Measurements from ENCODE around the gene ANO7. TPM values are rescaled to one million over a fixed set of nuclear protein-coding genes. Genes with fewer than 3 reads are reported as not detected.

ANO7 gene
- total RNA-seq, 1 experiment from 2014 or later: 0.84 TPM

DNA sequence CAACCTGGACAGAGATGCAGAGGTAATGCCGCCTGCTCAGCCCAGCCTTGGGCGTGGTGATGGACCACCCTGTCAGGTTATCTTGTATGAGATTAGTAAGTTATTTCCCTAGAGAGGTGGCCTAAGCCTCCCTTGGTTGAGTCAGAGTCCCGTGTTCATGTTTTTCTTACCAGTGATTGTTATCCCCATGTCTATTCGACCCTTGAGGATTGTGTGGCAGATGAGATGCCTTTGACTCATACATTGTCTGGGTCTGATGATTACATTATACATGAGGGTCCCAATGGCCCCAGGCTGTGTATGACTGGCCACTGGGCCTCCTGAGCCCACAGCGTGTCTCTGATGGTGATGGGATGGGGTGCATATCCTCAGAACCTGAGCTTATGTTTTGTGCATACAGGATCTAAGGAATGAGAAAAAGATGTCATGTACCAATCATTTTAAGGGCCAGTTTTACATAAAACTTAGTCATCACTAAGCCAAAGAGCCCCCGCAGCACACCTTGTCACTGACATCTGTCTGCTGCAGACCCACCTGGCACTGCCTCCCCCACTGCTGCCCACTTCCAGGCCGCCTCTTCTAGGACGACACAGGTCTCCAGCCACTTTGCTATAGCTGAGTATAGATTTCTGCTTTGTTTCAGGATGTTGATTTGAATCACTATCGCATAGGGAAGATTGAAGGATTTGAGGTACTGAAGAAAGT is 30.5 kb upstream of the ANO7 start:
- Histone ChIP-seq H2AFZ (ENCODE audit: low read depth, low read length, poor library complexity, severe bottlenecking) (no peak overlapping the region), H3K27ac (ENCODE audit: low read depth, low read length) (no peak overlapping the region), H3K36me3 (ENCODE audit: control insufficient read depth in 1 of 2, insufficient read depth in 2 of 2, low read length in 2 of 2) (peaks cover 0 to 8% of the 10 kb centered on the region in 2 experiments; a peak in 2 of 4 replicates), H3K4me1 (ENCODE audit: control insufficient read depth in 1 of 2, insufficient read depth in 2 of 2, low read length in 2 of 2) (no peaks in the 10 kb centered on the region), H3K79me2 (ENCODE audit: insufficient read depth, low read length) (no peaks in the 10 kb centered on the region), H3K27me3 (ENCODE audit: insufficient read depth, low read length) (no peaks in the 10 kb centered on the region), H3K9me3 (ENCODE audit: control insufficient read depth in 1 of 2, insufficient read depth in 1 of 2, low read depth in 1 of 2, low read length in 2 of 2) (no peaks in the 10 kb centered on the region), H4K20me1 (ENCODE audit: insufficient read depth) (no peaks in the 10 kb centered on the region), H3K4me3 (replicated peaks in 1 of 2; ENCODE audit: low read depth in 1 of 2, low read length in 2 of 2) (no peak overlapping the region), H3K9me2 (ENCODE audit: insufficient read depth) (no peaks in the 10 kb centered on the region), H3K9ac (ENCODE audit: low read length) (no peak overlapping the region), H3K4me2 (ENCODE audit: low read length) (no peak overlapping the region)
- ATAC-seq (no peak), DNase-seq (ENCODE audit: low read depth, low spot score) (no peak)
- RAD21 ChIA-PET (ENCODE audit: low non-redundant PET in 1 of 2, low total read pairs in 2 of 2, uncharacterized antibody in 2 of 2, unreplicated experiment in 2 of 2): no interaction called here
- CTCF ChIA-PET: no interaction called here
- no TSS peak for BruUV-seq (replicated peaks)
- TF ChIP-seq RAD21 (IDR thresholded peaks at IDR 0.05; ENCODE audit: low read depth) (no peak), POLR2A (IDR thresholded peaks at IDR 0.05; ENCODE audit: borderline replicate concordance, extremely low read depth, insufficient read depth, insufficient read length) (no peak), JUND (IDR thresholded peaks at IDR 0.05) (no peak), EZH2phosphoT487 (IDR thresholded peaks at IDR 0.05; ENCODE audit: borderline replicate concordance) (no peak), SRF (IDR thresholded peaks at IDR 0.05; ENCODE audit: low read depth) (no peak), SIN3A (IDR thresholded peaks at IDR 0.05; ENCODE audit: low read depth) (no peak), FOSL1 (IDR thresholded peaks at IDR 0.05; ENCODE audit: low read depth) (no peak), CEBPB (IDR thresholded peaks at IDR 0.05; ENCODE audit: low read depth) (no peak), EZH2 (IDR thresholded peaks at IDR 0.05) (no peak)
- TF ChIP-seq, protein P1, sequence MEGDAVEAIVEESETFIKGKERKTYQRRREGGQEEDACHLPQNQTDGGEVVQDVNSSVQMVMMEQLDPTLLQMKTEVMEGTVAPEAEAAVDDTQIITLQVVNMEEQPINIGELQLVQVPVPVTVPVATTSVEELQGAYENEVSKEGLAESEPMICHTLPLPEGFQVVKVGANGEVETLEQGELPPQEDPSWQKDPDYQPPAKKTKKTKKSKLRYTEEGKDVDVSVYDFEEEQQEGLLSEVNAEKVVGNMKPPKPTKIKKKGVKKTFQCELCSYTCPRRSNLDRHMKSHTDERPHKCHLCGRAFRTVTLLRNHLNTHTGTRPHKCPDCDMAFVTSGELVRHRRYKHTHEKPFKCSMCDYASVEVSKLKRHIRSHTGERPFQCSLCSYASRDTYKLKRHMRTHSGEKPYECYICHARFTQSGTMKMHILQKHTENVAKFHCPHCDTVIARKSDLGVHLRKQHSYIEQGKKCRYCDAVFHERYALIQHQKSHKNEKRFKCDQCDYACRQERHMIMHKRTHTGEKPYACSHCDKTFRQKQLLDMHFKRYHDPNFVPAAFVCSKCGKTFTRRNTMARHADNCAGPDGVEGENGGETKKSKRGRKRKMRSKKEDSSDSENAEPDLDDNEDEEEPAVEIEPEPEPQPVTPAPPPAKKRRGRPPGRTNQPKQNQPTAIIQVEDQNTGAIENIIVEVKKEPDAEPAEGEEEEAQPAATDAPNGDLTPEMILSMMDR (IDR thresholded peaks at IDR 0.05 in 2 of 3, conservative IDR thresholded peaks at IDR 0.05 in 1 of 3; ENCODE audit: borderline replicate concordance in 1 of 3, insufficient read depth in 1 of 3, low read depth in 2 of 3, low read length in 2 of 3): no peak
- TF ChIP-seq, protein P2, sequence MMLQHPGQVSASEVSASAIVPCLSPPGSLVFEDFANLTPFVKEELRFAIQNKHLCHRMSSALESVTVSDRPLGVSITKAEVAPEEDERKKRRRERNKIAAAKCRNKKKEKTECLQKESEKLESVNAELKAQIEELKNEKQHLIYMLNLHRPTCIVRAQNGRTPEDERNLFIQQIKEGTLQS (IDR thresholded peaks at IDR 0.05): no peak
- POLR2A ChIA-PET: no interaction called here
- intact Hi-C loops (cut with micrococcal nuclease): no loop called here
